ENCODE measurements around the gene CLN5.

- TF ChIP-seq EZH2 (IDR thresholded peaks at IDR 0.05; ENCODE audit: insufficient read depth, poor library complexity, severe bottlenecking) (no peak), EZH2phosphoT487 (IDR thresholded peaks at IDR 0.05; ENCODE audit: insufficient read depth, low read depth) (no peak)
These were observed 1.1 kb downstream of the CLN5 start for GRCh38 chr13:76993021-76993420.

Measured in GM23248 (cell line).